ENCODE results near the gene HDAC2.
"Not testable (repeated sequence)": the region's sequence is repeated elsewhere in the genome, so short reads cannot be mapped to it uniquely, and the experiment has no call there.

HDAC2 gene

DNA sequence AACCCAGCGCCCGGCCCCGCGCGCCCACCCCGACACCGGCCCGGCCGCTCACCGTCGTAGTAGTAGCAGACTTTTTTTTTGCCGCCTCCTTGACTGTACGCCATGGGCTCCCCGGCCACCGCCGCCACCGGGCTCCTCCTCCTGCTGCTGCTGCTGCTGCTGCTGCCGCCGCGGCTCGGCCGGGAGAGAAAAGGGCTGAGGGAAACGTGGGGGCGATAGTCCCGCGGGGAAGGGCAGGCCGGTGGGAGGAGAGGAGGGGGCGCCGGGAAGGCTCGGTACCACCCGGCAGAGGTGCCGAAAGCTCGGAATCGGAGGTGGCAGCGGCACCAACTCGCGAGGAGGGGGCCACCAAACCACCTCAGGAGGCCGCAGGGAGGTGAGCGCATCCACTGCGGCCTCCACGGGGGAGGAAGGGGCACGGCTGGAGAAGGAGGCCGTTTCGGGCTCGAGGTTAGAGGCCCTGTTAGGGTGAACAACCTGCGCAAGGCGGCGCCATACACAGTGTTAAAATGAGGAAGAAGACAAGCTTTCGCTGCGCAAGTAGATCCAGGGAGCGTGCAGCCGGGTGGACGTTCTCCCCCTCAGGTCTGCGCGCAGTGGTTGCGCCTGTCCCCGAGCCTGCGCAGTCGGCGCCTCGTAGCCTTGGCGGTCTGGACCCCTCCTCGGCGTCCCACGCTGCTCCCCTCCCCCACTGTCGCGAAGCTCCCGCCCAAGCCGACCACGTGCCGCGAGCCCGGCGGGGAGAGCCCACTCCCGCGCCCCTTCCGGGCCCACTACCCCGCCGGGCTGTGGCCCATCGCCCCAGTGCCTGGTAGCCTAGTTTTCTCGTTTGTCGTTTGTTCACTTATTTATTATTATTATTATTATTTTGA, at the start of gene HDAC2:
Gene HDAC2 (minus strand): TSS at position 344 of the 872 bp plus-strand sequence. CDS start 240 bp downstream, at position 104.
- peak; percentile 65 for DNase-seq

GRCh38 chr6:114020196-114020595, 49.2 kb upstream of the HDAC2 start:
- no peak for DNase-seq

GRCh38 chr6:114017146-114017545, 46.2 kb upstream of the HDAC2 start:
- not testable (repeated sequence) for DNase-seq

- DNase-seq: not testable (repeated sequence)
Measured at GRCh38 chr6:114014106-114014505, 43.2 kb upstream of the HDAC2 start.

DNA sequence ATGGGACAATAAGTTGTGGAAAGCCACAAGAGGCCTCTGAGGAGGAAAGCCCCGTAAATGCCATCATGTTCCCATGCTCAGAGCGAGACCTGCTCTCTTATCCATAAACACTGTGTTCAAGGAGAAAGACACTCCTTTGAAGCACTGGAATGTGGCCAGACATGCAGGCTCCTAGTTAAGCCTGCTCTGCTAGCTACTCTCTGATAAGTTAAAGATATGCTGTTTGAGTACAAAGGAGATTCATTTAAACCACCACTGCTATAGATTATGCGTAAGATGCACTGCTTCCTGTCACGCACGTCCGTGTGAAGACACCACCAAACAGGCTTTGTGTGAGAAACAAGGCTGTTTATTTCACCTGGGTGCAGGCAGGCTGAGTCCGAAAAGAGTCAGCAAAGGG, 40.5 kb upstream of the HDAC2 start:
- DNase-seq: not testable (repeated sequence)

DNA sequence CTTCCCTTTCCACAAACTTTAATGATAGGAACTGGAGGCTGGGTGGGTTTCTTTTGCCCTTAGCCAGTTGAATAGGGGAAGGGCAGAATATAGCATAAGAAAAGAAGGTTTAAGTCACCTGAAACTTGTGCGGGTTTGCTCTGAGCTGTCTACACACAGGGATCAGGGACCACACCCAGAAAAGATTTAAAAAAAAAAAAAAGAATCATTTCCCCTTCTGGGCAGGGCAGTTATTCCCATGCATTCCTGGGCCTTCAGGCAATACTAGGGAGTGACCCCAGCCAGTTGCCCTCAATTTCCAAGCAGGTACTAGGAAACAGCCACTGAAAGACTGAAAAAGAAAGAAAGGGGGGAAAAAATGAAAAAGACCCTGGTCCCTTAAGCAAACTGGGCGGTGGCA, 39.6 kb upstream of the HDAC2 start:
- no peak for DNase-seq

GRCh38 chr6:114009192-114009591, 38.2 kb upstream of the HDAC2 start:
- no peak for DNase-seq

DNA sequence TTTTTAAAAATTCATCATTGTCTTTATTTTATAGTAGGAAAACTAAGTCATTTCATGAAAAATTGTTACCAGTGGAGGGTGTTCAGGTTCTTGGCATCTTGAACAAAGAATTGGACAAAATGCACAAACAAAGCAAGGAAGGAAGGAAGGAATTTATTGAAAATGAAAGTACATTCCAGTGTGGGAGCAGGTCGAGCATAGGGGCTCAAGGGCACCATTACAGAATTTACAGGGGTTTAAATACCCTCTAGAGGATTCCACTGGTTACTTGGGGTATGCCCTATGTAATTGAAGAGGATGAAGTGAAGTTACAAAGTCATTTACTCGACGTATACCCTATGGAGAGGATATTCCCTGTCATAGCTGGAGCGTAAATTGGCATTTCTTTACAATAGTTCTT, 37.4 kb upstream of the HDAC2 start:
- DNase-seq: no peak

- DNase-seq: no peak
Measured at GRCh38 chr6:114007516-114007915, 36.6 kb upstream of the HDAC2 start.

GRCh38 chr6:114001354-114001753, 30.4 kb upstream of the HDAC2 start:
- no peak for DNase-seq

- DNase-seq: no peak
Measured at GRCh38 chr6:114000069-114000468, 29.1 kb upstream of the HDAC2 start.

DNA sequence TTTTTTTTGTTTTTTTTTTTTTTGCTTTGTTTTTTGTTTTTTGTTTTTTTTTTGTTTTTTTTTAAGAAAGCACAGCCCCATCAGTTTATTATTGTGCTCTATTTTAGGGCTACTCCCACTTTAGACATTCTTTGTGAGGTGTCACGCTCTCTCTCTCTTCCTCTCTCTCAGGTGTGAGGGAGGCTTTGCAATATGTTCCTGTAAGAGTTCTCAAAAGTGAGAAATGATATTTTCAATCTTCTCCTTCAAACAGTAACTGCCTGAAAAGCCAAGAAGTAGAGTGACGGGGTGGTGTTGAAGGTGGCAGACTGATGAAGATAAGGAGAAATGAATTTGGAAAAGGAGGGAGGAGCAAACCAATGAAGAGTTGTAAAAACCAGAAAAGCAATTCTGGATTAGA, 28.3 kb upstream of the HDAC2 start:
- DNase-seq: no peak

DNA sequence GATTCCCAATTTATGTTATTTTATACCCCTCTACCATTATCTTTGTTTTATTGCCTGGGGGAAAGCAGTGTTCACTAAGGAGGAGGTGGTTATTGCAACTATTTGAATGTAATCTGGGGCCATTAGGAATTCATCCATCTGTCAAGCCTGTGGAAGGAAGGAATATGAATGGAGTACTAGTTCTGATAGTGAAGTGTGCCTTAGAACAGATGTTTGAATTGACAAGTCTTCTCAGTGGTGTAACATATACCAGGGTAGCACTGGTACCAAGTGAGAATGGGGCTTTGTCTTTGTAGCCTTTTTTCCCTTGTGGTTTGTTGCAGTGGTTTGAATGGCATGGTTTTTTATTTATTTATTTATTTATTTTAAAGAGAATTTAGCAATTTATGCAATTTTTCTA, 27.9 kb upstream of the HDAC2 start:
- no peak for DNase-seq

GRCh38 chr6:113997116-113997515, 26.2 kb upstream of the HDAC2 start:
- DNase-seq: no peak

GRCh38 chr6:113995634-113996033, 24.7 kb upstream of the HDAC2 start:
- DNase-seq: peak; percentile 92

DNA sequence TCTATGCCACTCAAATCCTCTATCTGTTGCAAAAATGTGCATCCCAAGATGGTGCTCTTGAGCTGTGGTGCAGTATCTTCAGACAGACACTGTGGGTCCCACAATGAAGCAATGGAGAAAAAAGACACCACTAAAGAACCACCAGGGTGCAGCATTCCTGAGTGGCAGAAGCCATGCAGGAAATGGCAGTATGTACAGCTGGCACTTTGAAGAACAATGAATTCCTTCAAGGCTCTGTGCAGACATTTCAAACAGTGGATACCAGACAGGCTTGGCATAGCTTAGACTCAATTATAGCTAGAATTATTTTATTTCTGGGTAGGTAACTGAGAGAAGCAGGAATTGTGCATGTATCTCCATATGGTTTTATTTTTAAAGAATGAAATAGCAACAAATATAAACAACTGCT, 24.0 kb upstream of the HDAC2 start:
- peak; percentile 90 for DNase-seq

DNA sequence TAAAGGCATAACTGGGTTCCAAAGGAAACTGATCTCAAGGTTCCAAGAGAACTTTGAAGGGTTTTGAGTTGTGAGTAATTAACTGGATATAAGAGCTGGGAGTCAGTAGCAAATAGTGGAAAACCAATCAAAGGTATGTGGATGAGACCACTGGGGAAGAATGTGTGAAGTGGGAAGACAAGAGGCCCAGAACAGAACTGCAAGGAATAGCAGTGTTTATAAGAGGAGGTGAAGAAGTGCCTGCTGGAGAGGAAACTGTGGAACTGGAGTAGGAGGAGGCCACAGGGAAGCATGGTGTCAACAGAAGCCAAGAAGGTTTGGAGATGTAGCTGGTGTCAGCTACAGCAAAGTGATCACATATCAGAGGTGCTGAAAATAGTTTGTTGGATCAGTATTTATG, 18.7 kb upstream of the HDAC2 start:
- DNase-seq: no peak

- not testable (repeated sequence) for DNase-seq
Measured at GRCh38 chr6:113982675-113983074, 11.7 kb upstream of the HDAC2 start.

- no peak for DNase-seq
Measured at GRCh38 chr6:113982055-113982550, 11.2 kb upstream of the HDAC2 start.

GRCh38 chr6:113980937-113981554, 10.1 kb upstream of the HDAC2 start:
- peak; percentile 4 for DNase-seq

DNA sequence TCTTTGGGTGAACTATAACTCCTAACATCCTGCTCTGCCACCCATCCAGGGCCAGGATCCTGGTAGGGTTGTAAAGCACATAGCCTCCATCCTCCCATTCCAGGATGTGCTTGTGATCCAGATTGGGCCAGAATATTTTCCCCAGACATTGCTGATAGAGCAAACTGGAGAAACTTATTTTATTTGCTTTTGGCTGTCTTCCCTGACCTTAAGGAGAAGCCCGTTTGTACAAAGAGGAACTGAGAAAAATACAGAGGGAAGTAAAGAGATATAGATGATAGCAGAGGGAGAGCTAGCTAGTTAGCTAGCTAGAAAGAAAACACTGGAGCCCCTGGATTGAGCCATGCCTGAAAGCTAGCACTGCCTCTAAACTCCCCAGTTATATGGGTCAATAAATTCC, 9.0 kb upstream of the HDAC2 start:
- DNase-seq: no peak

GRCh38 chr6:113978084-113978675, 7.2 kb upstream of the HDAC2 start:
- no peak for DNase-seq

DNA sequence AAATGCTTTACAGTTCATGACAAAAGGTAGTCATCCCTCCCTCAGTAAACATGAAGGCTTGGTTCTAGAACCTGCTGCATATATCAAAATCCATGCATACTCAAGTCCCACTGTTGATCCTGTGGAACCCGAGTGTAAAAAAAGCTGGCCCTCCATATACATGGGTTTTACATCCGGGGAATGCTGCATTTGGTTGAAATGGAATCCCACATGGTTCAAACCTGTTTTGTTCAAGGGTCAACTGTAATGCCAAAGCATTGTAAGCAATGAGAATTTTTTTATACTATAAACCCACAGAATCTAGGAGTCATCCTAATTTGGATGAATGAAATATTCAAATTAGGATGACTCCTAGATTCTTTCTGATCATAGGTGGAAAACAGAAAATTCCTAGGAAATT, 5.9 kb upstream of the HDAC2 start:
- no peak for DNase-seq

DNA sequence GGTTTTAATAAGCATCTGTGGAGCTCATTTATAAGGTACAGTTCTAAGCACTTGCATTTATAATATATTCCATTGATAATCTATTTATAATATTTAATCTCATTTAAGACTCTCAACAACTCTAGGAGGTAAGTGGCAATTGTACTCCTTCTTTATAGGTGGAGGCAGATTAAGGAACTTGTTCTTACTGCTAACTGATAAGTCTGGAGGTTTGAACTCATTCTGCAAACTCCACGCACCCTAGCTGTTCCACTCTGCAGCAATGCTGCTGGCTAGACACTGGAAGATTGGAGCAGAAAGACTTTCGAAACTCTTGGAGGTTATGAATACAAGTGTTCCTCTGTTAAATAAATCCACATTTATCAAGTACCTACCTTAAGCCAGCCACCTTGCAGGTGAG, 793 bp upstream of the HDAC2 start:
- DNase-seq: no peak

All from NCI-H1694 (cell line).